DOHH2 (cell line): ENCODE measurements around the gene RHEX.

ENCODE experiments used
- CTCF ChIP-seq: fragments of 200-600 bp; sonication (generic); IDR thresholded peaks from one replicate; pipeline ENCODE4 v1.5.1; 2014; ENCODE audit warnings: antibody characterized with exemption, mild to moderate bottlenecking, low read depth, low read length; ENCODE audit not compliant: poor library complexity, severe bottlenecking
- EZH2phosphoT487 ChIP-seq: fragments of 200-600 bp; sonication (generic); IDR thresholded peaks from 2 replicates; pipeline ENCODE4 v1.6.1; 2017; ENCODE audit warnings: borderline replicate concordance, mild to moderate bottlenecking, antibody characterized with exemption, low read length, moderate library complexity, mixed read lengths

GRCh38 chr1:206114692-206115640 lies 62.0 kb downstream of the RHEX start:
- TF ChIP-seq CTCF = no peak
- no peak for TF ChIP-seq EZH2phosphoT487
